Activated CD4-positive, CD25-positive, alpha-beta regulatory T cell (primary cell): ENCODE measurements around the gene PACRGL.
"Not testable (repeated sequence)": the region's sequence is repeated elsewhere in the genome, so short reads cannot be mapped to it uniquely, and the experiment has no call there.

Experiments
- DNase-seq, 4 experiments: peaks; one replicate each; lab custom pipeline; 2025; lab: John Stamatoyannopoulos, UW

Gene PACRGL

DNA sequence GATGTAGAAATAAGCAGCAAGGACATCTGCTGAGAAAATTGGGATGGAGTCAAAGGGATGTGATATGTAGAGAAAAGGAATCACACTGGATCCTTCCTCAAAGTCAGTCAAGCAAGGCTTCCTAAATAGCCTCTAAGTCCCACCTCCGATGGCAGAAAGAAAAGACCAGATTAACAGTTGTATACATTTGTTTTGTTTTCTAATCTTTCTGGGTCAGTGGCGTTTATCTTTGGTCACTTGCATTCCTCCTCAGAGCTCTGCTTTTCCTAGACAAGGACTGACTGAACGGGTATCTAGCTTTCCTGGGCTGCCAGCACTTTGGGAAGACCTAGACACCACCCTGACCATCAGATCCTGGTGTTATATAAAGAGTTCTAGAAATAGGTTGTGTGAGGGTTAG is 23.2 kb downstream of the PACRGL start:
- no peak for DNase-seq

DNA sequence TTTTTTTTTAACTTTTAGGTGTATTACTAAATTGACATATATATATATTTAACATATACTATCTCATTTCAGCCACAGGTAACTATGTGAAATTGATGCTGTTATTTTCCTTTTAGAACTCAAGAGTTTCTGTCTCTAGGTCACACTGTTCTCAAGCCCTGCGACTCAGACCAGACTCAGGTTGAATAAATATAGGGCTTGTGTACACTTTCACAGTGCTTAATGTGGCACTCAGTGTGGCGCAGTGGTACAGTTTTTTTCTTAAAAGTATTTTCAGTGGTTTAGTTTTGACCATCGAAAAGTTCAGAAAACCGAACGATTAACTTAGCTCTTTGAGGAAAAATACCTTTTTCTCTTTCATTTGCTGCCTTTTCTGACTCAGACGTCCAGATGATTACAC is 24.7 kb downstream of the PACRGL start:
- DNase-seq = no peak

DNA sequence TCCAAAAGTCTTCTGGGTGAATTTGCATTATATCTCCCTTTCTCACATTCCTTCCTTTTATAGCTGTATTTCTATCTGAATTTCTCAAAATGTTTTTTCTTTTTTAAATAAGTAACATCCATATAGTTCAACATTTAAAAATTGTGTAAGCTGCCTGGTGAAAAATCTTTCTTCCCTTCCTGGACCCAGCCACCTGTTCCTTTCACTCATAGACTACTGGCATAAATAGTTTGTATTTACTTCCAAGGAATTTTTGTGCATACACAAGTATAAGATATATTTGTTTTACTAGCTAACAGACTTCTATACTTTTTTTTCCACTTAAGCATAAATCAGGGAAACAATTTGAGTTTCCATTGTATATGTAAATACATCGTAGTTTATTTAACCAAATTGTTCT is 35.7 kb downstream of the PACRGL start:
- no peak for DNase-seq

DNA sequence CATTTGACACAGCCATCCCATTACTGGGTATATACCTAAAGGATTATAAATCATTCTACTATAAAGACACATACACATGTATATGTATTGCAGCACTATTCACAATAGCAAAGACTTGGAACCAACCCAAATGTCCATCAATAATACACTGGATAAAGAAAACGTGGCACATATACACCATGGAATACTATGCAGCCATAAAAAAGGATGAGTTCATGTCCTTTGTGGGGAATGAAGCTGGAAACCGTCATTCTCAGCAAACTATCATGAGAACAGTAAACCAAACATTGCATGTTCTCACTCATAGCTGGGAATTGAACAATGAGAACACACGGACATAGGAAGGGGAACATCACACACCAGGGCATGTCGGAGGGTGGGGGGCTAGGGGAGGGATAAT is 45.7 kb downstream of the PACRGL start:
- DNase-seq = not testable (repeated sequence)

DNA sequence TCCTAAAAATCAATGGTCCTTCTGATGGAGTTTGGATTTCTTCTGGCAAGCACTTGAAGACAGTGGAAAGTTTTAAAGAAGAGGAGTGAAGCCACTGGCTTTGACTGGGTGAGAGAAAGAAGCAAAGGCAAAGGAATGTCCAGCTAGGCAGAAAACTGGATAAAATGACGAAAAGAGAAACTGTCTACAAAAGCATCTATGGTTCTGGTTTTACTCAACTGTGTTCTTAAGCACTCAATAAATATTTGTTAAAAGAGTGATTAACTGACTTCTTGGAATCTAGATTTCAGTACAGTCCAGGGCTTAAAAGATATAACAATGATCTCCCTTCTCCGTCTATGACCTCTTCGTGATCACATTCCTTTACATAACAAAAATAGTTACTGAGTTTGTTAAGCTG is 52.4 kb downstream of the PACRGL start:
- DNase-seq = no peak

DNA sequence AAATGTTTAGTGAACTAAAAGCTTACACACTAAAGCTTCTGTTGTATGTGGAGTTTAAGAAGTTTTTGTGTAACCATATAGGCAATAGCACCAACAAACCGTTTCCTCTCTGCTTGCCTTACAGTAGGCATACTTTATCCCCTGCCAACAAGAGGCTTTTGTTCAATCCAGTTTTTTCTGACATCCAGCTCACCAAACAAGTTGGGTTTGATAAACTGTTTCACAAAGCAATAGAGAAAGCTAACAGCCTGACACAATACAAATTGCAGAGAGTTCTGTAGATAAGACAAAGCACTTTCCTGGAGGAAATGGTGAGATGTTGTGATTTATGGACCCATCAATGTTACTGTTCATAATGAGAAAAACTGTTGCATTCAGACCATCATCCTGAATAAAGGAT is 53.8 kb downstream of the PACRGL start:
- no peak for DNase-seq

DNA sequence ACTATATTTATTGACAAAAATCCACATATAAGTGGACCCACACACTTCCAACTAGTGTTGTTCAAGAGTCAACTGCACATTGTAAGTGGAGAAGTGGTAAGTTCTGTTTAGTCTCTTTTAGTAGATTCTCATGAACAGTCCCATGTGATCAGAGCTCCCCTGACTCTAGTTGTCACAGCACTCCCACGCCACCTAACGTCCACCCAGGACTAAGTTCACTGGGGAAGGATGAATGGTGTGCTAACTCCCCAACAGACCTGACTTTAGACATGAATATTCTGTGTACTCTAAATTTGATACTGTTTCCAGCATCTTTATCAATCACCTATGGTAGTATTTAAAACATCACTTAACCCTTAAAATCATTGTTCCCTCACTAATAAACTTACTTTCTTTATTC is 59.8 kb downstream of the PACRGL start:
- no peak for DNase-seq

DNA sequence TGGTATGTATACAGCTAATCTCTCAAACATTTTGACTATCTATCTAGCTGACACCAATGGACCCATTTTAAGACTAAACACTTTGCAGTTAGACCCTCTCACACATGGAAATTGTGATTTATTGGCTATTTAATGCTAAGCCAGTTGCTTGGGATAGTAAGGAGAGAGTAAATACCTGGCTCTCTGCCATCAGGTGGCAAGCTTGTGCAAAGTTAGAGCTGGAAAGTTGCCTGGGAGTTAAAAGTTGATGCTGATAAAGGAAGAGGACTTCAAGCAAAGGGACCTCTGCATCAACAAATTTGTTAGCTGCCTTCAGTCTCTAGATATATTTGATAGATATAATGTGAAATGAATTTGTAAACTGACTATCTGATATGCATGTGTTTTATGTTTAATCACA is 61.1 kb downstream of the PACRGL start:
- no peak for DNase-seq

DNA sequence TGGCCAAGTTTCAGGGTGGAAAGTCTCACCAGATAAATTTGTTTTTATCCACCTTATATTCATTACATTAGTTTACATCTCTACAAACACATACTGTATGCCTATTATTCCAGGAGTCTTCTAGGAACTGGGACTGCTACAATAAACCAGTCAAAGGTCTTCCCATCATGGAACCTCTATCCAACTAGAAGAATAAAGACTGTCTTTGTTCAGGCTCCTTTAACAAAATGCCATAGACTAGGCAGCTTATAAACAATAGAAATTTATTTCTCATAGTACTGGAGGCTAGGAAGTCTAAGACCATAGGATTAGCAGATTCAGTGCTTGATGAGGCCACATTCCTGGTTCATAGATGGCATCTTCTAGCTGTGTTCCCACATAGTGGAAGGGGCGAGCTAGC is 61.6 kb downstream of the PACRGL start:
- no peak for DNase-seq

DNA sequence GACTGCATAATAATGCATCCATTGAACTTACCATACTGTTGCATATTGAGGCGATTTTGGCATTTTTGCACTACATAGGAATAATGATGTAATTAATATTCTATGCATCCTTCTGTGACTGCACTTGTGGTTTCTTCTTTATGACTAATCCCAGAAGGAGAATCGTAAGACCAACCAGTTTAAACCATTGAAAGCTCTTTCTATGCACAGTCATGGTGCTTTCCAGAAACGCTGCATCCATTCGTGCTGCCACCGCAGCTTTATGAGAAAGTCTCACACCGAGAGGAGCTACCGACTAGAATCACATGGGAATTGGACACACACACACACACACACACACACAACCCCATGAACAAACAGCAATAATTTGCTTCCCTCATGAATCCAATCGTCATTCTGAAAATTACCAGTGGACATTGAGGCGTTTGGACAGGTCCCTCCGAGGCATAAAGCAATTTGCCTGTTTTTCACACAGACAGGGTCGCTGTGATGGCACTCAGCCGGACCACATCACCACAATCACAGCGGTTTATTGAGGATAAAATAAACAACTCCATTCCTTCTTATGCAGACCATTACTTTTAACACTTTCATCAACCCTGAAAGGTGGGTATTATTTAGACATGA is 64.2 kb downstream of the PACRGL start:
- DNase-seq = no peak

DNA sequence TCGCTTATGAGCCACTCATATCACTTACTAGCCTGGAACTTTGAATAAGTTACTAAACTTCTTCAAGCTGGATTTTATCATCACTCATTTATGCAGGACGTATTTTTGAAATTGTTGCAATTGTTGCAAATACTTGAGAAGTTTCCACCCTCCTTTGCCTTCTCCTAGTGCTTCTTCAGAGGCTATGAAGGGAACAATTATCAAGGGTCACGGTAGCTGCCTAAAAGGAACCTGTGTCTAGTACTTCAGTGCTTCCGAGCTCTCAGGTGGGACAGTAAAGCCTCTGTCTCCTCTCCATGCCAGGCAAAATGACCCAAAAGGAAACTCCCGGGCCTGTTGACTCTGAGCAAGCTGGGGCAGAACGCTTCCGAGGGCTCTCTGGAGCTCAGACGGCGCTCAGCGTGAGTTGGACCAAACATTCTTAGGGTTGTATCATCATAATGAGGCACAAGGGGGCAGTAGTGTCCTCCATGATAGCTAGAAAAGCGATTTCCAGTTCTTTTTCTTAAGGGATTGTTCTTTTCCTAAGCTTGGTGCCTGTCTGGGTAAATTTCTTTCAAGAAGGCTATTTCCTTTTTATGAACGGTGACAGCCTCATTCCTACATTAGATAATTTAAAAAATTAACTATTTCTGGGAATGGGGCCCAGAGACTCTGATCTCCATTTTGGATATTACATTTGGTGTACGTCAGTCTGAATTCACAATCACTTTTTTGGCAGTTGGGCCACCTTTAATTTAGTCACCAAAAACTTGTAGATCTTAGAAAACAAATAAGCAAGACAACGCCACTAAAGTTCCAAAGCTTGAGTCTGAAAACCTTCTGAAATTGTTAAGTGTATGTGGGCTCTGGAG is 73.1 kb downstream of the PACRGL start:
- DNase-seq = no peak

DNA sequence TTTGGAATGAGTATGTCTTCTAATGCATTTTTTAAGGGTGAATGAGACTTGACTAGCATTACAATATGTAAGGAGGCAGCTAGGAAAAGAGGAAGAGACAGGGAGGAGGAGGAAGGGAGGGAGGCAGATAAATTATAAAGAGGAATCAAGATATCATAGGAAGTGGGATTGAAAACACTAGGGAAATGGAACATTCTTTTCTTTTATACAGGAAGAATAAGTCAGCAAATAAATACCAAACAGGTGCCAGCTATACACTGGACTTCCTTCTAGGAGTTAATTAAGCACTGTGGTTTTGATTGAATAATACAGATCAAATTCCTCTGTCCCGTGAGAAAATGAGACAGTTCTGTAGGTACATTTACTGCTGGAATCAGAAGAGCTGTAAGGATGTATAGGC is 78.6 kb downstream of the PACRGL start:
- no peak for DNase-seq

DNA sequence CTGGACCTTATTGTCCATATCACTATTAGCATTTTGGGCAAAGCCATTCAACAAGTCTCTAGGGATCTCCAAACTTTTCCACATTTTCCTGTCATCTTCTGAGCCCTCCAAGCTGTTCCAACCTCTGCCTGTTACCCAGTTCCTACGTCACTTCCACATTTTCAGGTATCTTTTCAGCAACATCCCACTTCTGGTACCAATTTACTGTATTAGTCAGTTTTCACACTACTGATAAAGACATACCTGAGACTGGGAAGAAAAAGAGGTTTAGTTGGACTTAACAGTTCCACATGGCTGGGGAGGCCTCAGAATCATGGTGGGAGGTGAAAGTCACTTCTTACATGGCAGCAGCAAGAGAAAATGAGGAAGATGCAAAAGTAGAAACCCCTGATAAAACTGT is 82.9 kb downstream of the PACRGL start:
- not testable (repeated sequence) for DNase-seq

DNA sequence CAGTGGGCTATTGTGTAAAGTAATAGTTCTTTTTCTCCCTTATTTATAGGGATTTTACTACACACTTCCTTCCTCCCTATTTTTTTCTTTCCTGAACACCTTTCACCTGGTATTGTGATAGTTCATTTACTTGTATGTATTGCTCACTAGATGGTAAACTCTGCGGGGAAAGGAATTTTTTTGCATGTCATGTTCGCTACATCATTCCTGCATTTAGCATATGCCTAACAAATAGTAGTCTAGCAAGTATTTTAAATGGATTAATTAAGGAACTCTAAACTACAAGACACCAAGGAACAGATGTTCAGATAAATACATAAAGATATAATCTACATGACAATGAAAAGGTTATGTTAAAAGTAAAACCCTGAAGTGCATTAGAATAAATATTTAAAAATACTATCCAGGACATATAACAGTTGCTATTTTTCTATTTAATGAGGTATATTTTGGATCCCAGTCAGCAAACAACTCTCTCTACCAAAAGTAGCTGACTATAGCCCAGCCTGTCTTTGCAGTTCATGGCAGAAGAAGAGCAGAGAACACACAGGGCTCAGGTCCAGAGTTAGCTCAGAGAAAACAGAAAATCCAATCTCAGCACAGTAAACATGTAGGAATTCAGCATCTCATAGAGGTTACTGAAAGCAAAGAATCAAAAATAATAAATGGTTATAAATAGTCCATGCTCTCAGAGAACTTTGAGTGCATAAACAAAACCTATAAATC is 87.8 kb downstream of the PACRGL start:
- no peak for DNase-seq
